ENCODE data around the gene BUD23.
A peak's percentile ranks its signal among the peaks of the same experiment; 100 is the strongest.
"Not testable (repeated sequence)": the region's sequence is repeated elsewhere in the genome, so short reads cannot be mapped to it uniquely, and the experiment has no call there.

Gene BUD23

GRCh38 chr7:73701357-73701995 is 18.1 kb downstream of the BUD23 start:
- DNase-seq (ENCODE audit: low read depth), result no peak

- DNase-seq (ENCODE audit: low read depth), result no peak
Measured at GRCh38 chr7:73702226-73702625, 18.8 kb downstream of the BUD23 start.

GRCh38 chr7:73702665-73703064 is 19.3 kb downstream of the BUD23 start:
- no peak for DNase-seq (ENCODE audit: low read depth)

- no peak for DNase-seq (ENCODE audit: low read depth)
Measured at GRCh38 chr7:73703225-73703624, 19.8 kb downstream of the BUD23 start.

- DNase-seq (ENCODE audit: low read depth), result peak; percentile 35
Measured at GRCh38 chr7:73703757-73704639, 20.6 kb downstream of the BUD23 start.

GRCh38 chr7:73704640-73705550 is 21.5 kb downstream of the BUD23 start:
- DNase-seq (ENCODE audit: low read depth), result no peak

GRCh38 chr7:73705551-73705920 is 22.1 kb downstream of the BUD23 start:
- no peak for DNase-seq (ENCODE audit: low read depth)

GRCh38 chr7:73706126-73707044 is 23.0 kb downstream of the BUD23 start:
- DNase-seq (ENCODE audit: low read depth), result peak; percentile 45

GRCh38 chr7:73707045-73707631 is 23.7 kb downstream of the BUD23 start:
- no peak for DNase-seq (ENCODE audit: low read depth)

- no peak for DNase-seq (ENCODE audit: low read depth)
Measured at GRCh38 chr7:73708961-73709549, 25.7 kb downstream of the BUD23 start.

GRCh38 chr7:73712773-73713172 is 29.4 kb downstream of the BUD23 start:
- DNase-seq (ENCODE audit: low read depth), result no peak

- not testable (repeated sequence) for DNase-seq (ENCODE audit: low read depth)
Measured at GRCh38 chr7:73713319-73713718, 29.9 kb downstream of the BUD23 start.

GRCh38 chr7:73715648-73716317 is 32.4 kb downstream of the BUD23 start:
- peak; percentile 64 for DNase-seq (ENCODE audit: low read depth)

GRCh38 chr7:73716318-73716890 is 33.0 kb downstream of the BUD23 start:
- DNase-seq (ENCODE audit: low read depth), result no peak

GRCh38 chr7:73717025-73717807 is 33.8 kb downstream of the BUD23 start:
- DNase-seq (ENCODE audit: low read depth), result no peak

- DNase-seq (ENCODE audit: low read depth), result peak; percentile 74
Measured at GRCh38 chr7:73717991-73718405, 34.6 kb downstream of the BUD23 start.

- no peak for DNase-seq (ENCODE audit: low read depth)
Measured at GRCh38 chr7:73718438-73718881, 35.1 kb downstream of the BUD23 start.

GRCh38 chr7:73718905-73719805 is 35.8 kb downstream of the BUD23 start, which contains the start of gene STX1A:
STX1A (minus strand) TSS chr7:73719669; CDS start chr7:73719631, 38 bp downstream.
- DNase-seq (ENCODE audit: low read depth), result peak; percentile 77
